RPMI8226 (cell line): Measurements from ENCODE around the gene PPP6R2.

ENCODE experiments used
- DNase-seq: peaks from one replicate; pipeline ENCODE4 v3.0.0-alpha.2; 2015

PPP6R2 gene

DNA sequence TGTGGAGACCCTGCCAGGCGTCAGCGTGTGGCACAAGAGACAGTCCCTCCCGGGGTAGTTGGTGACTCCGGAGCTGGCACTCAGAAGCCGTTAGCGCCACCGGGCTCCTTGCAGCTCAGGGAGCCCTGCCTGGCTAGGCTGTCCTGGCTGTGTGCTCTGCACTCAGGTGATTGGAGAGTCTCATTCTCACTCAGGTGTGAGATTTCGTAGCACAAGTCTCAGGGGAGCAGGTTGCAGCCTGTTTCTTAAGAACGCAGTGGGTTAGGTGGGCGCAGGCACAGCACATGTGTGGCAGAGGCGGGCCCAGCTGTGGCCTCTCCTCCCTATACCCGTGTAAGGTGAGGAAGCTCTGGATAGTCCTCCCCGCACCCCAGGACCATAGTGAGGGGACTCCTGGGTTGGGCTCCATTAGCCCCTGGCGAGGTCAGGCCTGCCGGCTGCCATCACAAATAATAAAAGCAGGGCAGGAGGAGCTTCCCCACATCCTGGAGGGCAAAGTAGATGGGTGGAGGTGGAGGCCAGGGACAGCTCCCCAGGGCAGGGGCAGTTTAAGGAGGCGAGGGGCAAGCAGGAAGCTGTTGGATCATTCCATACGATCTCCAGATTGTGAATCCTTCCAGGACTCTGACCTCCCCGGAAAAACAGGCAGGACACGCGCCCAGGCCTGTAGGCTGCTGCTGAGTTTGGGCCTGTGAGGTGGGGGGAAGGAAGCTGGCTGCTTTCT, 92.3 kb downstream of the PPP6R2 start:
- no peak for DNase-seq

DNA sequence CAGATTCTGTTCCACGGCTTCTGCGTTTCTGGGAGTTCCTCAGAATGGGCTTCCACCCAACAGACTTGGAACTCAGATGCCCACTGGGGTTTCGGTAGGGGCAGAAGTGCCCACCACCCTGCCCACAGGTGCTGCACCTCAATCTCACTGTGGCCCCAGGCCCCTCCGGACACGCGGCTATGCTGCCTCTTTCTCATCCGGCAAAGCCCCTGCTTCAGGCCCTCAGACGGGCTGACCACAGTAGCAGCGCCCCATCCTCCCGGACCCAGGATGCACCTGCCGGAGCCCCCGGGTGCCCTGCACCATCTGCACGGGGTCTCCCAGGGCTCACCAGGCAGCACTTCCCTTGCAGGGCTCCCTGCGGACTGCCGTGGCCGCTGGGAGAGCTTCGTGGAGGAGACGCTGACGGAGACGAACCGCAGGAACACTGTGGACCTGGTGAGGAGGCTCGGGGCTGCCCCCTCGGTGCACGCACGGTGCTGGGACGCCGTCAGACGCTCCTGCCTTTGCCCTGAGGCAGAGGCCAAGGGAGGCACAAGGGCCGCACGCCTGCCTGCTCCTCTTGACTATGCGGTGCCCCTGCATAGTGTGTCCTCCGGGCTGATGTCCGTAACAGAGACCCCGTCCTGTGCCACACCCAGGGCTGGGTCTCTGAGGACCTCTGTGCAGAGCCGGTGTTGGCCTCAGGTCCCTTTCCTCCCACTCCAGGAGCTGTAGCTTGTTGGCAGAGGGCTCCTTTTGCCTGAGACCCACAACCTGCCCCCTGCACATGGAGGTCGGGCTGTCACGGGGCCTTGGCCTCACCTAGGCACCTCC, 93.1 kb downstream of the PPP6R2 start:
- no peak for DNase-seq

DNA sequence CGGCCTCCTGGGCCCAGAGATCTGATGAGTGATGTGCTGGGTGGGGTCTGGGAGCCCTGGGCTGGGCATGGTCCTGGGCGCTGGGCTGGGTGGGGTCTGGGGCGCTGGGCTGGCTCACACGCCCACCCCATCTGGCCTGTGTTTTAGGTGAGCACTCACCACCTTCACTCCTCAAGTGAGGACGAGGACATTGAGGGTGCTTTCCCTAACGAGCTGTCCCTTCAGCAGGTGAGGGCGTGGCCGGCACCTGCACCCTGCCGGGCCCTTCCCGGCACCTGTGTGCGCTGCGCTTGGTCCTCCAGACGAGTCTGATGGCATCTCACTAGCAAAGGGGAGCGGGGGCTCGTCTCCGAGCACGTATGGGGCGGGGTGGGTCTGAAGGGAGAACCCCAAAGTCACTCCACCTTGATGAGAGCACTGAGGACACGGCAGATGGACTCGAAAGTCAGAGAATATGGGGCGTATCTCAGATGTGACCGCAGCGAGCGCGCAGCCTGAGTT, 93.8 kb downstream of the PPP6R2 start:
- no peak for DNase-seq

DNA sequence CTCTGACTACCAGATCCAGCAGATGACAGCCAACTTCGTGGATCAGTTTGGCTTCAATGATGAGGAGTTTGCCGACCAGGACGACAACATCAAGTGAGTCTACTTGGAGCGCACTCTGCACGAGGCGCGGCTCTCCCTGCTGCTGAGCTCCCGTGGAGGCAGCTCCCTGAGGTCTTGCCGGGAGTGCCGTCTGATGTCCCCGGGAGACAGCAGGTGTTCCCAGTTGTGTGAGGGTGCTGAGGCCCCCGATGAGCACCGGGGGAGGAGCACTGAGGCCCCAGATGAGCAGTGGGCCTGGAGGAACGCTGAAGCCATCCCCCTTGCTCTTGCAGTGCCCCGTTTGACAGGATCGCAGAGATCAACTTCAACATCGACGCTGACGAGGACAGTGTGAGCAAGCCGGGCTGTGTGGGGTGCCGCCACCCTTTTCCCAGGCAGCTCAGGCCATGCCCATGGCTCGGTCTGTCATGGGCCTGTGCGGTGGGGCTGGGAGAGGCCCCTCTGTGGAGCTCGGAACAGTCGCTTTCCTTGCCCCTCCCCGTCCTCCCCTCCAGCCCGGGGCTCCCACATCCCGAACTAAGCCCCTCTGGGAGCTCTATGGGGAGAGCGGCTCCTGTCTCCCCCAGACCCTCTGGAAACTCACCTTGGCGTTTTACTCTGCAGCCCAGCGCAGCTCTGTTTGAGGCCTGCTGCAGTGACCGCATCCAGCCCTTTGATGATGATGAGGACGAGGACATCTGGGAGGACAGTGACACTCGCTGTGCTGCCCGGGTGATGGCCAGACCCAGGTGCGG, 94.6 kb downstream of the PPP6R2 start:
- DNase-seq, result no peak

DNA sequence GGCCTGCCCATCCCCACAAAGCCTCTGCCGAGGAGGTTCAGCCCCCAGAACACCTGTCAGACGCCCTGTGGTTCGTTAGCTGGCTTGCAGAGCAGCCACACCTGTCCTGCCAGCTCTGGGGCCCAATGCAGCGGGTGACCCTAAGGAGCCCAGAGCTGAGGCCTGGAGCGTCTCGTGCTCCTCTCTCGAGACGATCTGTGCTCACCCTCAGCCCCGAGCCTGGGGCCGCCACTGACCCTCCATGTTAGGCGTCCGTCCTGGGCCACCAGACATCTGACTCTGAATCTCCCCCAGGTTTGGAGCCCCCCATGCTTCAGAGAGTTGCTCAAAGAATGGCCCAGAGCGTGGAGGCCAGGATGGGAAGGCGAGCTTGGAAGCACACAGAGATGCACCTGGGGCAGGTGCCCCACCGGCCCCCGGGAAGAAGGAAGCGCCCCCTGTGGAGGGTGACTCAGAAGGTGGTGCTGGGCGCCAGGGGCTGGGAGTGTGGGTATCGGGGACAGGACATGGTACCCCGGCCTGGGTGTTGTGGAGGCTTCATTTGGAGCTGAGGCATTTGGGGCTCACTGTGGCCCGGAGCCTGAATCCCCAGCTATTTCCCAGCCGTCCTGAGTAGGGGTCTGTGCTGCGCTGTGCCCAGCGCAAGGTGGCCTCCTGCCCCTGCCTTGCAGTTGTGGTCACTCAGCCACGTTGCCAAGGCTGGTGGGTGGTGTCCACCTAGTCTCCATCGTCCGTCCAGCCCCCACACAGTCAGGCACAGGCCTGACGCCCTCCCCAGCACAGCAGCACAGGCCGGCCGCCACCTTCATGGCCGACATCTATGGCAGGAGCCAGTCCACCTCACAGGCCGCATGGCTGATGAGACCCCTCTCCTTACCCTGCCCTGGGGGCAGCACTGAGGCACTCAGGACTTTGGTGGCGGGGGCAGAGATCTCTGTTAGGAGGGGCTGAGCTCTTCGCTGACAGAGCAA, 95.5 kb downstream of the PPP6R2 start:
- DNase-seq, result no peak

DNA sequence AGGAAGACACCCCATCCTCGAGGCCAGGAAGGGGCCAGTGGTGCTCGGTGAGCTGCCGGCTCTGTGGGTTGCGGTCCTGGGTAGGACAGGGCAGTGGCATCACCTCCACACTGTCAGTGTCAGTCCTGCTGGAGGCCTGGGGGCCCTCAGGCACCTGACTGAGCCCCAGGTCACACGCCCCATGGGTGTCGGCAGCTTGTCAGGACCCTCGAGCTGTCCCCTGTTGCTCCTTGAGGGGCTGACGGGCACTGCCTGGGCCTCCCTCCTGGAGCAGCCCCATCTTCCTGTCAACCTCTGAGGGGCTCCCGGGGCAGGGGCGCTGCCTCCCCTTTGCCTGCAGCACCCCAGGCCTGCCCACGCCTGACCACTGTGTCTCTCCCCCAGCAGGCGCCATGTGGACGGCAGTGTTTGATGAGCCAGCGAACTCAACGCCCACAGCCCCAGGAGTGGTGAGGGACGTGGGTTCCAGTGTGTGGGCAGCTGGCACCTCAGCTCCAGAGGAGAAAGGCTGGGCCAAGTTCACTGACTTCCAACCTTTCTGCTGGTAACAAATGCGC, 96.3 kb downstream of the PPP6R2 start:
- no peak for DNase-seq

DNA sequence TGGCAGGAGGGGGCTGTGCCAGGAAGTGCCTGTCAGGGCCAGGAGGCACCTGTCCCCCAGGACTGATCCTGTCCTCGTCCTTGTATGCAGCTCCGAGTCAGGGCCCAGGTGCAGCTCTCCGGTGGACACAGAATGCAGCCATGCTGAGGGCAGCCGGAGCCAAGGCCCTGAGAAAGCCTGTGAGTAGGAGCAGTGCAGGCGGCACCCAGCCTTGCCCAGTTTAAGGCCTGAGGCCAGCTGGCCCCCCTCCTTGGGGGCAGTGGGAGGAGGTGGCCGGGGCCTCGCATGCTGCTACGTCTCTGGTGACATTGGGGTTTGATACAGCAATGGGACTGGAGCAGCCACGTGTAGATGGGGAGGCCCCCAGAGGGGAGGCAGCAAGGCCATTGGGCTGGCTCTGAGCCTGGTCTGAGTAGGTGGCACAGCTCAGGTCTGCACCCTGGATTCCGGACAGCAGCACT, 96.8 kb downstream of the PPP6R2 start:
- no peak for DNase-seq

DNA sequence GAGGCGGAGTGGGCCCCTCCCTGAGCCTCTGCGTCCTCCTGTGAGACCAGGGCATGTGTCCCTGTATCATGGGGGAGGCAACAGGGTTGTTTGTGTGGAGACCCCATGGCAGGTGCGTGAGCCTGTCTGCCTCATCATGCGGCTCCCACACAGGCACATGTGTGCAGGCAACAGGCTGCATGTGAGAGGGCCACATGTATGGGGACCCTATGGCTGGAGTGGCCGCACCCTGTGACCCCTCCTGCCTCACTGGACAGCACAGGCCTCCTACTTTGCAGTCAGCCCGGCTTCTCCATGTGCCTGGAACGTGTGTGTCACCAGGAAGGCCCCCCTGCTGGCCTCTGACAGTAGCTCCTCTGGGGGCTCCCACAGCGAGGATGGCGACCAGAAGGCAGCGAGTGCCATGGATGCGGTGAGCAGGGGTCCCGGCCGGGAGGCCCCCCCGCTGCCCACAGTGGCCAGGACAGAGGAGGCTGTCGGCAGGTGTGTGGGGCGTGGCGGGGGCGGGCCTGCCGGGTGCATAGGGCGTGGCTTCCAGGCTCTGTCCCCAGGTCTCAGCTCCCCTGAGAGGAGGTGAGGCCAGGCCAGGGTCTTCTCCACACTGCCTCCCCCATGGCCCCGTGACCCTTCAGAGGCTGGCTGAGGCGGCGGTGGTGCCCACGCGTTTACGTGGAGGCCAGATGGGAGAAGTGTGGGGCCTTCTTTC, 97.6 kb downstream of the PPP6R2 start:
- no peak for DNase-seq

DNA sequence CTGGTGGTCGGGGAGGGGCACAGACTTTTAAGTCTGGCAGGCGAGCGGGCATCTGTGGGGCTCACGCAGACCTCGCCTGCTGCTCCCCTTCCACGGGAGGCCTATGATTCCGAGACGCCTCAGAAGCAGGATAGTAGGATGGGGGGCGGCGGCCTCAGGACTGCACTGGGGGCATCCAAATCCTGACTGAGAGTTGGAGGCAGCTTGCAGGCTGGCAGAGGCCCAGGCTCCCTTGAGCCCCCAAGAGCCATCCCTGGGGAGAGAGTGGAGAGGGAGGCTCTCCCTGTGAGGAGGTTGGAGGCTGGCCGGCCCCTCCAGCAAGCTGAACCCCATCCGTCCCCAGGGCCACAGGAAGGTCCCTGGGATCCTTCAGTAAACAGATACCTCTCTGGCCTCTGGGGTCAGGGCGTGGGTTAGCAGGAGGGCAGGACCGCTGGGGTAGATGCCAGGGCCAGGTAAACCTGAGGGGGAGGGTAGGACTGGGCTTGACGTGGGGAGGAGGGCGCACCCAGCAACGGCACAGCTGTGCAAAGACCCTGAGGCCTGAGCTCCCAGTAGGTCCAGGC, 98.4 kb downstream of the PPP6R2 start:
- no peak for DNase-seq

DNA sequence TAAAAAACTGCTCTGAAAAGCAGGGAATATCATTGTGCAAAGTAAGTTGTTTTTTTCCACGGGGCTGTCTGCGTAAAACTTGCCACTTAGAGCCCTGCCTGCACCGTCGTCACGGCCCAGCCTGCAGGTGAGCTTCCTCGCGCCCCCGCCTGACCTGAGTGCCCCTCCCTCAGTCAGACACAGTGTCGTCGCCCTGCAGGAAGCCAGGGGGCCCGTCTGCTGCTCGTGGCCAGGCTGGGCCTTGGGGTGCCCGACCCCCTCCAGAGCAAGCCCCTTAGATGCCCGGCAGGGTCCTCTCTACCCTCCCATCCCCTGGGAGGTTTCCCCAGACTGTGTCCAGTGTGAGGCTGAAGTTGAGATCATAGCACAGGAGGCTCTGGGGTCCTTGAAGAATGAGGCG, 100.1 kb downstream of the PPP6R2 start:
- no peak for DNase-seq

DNA sequence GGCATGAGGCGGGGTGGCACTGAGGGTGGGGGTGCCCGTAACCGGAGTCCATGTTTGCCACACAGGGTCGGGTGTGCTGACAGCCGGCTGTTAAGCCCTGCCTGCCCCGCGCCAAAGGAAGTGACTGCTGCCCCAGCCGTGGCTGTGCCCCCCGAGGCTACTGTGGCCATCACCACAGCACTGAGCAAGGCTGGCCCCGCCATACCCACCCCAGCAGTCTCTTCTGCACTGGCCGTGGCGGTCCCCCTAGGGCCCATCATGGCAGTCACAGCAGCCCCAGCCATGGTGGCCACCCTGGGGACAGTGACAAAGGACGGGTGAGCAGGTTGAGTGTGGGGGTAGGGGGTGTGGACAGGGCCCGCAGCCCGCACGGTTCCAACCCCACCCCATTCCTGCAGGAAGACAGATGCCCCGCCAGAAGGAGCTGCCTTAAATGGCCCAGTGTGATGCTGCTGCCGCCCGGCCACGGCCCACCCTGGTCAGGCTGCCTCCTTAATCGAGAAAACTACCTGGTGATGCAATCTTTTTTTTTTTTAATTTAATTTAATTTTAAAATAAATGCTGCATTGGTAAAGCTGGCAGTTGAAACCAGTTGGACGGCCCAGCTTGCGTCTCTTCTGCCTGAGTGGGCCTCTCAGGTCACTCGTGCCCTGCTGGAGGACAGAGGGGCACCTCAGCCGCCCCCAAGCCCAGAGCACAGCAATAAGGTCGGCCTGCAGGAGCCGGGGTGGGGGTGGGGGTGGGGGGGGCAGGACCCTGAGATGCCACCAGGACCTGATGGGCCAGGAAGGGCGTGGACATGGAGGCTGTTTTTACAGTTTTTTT, 100.9 kb downstream of the PPP6R2 start:
- no peak for DNase-seq

DNA sequence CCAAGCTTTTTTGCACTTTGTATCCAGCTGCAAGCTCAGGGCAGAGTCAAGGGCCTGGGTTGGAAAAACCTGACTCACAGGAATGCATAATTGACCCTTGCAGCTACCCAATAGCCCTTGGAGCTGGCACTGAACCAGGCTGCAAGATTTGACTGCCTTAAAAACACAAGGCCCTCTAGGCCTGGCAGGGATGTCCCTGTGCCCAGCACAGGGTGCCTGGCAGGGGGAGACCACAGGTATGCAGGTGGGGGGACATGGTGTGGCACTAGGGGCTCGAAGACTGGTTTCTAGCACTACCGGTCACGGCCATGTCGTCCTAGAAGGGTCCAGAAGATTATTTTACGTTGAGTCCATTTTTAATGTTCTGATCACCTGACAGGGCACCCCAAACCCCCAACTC, 101.5 kb downstream of the PPP6R2 start:
- no peak for DNase-seq

DNA sequence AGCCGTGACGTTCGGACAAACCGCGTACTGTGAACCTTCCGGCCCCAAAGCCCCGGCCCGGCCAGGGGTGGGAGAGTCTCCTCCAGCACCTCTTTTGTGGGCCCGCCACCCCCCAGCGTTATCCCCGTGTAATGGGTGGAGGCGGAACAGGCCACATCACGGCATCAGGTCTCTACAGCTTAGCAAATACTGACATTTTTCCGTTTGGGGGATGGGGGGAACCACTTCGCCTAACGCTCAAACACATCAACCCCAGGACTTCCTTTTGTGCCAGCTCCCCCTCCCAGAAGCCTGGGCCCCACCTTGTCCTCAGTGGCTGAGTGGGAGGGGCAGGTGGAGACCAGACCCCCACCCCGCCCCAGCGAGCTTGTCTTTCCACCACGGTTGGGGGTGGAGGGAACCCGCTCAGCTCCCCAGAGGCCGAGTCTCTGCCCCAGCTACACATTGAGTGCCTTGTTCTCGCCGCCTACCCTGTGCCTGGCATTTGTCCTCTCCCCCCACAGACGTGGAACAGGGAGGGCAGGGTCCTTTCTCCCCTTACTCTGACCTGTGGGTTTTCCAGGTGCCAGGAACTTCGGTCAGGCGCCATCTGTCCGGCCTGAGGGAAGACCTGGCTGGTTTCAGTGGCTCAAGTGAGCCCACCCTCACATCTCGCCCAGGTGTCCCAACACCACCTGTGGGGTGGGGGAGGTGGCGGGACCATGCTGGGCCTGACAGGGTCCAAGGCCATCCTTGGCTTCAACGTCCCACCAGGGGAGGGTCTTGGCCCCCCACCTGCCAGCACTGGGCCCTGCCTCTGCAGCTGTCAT, 102.1 kb downstream of the PPP6R2 start:
- DNase-seq, result no peak

DNA sequence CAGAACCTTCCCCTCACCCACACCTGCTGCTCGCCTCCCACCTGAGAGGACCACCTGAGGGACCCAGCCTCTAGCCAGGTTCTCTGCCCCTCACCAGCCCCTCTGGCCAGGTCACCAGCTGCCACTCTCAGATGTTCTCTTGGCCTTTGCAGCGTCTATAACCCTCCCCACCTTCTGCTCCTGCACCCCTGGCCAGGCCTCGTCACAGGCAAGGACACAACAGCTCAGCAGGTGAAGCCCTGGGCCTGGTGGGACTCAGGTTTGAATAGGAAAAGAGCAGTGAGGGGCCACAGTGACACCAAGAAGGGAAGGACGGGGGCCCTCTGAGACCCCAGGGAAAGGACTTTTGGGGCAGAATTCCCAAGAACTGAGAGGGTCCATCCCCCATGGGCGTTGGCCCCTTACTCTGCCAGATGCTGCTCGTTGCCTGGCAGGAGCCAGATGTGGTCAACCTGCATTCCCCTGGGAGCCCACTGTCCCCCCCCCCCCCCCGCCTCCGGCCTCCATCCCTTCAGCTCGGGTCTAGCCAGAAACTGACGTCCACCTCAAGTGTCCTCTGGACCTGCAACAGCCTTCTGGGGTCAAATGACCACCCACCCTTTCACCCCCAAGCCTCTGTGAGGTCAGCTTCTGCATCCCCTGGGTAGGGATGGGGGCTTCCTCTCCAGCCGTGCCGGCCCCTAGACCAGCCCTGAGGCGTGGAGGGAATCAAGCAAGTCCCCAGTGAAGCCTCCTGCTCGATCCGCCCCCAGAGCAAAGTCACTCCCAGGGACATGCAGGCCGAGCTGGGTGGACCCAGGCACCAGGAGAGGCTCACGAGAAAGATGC, 103.0 kb downstream of the PPP6R2 start:
- DNase-seq, result no peak

DNA sequence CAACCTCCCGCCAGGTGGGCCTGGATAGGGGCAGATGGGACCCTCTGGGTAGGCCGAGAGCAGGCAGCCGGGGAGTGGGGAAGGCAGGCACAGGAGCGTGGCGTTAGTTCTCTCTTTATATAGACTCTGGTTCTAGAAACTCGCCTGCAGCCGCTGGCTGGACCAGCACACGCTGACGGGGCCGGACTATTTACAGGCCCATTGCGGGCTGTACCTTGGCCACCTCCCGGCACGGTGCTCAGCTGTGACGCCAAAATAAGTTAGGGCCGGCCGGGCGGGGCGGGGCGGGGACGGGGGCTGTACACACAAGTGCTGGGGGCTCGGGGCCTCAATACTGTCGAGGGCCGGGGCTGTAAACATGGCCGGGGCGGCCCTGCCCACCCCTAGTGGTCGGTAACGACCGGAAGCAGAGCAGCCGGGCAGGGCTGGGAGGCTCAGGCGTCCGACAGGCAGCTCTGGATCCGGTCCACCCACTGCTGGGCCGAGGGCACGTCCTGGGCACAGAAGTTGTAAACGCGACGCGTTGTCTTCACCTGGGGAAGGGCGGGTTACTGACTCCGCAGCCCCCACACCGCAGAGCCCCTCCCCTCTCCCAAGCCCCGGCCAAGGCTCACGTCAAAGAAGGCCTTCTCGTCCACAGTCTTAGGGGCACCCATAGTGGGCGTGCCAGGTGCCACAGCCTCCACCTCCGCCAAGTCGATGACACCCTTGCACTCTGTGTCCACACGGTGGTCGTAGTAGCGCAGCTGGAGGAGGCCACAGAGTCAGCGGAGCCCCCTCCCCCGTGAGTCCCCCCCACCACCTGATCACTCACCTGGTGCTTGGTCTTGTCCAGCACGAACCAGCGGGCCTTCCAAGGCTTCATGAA, 103.8 kb downstream of the PPP6R2 start:
- DNase-seq, result no peak

DNA sequence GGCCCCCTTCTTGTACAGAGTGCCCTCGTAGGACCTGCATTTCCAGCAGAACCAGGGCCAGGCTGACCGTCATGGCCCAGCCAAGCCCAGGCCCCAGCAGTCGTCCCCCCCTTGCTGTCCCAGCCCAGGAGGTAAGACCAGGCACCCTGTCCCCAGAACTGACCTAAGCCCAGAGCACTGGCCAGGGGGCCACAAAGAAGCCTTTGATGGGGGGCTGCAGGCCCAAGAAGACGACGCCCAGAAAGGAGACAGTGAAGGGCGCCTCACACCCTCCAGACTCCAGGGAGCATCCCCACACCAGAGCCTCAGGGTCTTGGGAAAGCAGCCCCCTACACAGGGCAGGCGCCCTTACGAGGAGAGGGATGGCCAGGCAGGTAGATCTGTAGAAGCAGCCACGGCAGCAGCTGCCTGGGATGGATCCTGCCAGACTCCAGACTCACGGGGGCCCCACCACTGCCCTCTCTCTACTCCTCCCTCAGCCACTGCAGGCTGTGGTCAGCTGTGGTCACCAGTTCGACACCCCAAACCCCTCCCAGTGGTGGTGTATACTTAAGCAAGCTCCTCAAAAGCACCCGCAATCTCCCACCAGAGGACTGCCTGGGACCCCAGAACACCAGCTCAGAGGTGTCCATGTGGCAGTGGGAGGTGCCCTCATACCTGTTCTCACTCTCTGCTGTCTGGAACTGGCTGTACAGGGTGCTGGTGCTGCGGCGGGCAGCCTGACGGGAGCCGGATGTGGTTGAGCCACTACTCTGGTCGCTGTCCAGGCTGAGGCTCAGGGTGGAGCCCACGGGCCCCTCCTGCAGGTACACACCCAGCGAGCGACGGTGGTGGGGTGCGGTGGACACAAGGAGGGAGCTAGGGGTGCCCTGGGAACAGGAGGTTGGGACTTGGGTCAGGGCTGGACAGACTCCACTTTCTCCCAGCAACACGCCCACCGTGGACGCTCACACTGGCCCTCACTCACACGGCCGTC, 104.7 kb downstream of the PPP6R2 start:
- DNase-seq, result no peak
